GM23338 (cell line): ENCODE results near the gene RAB3A. TPM values are rescaled to one million over a fixed set of nuclear protein-coding genes. Genes with fewer than 3 reads are reported as not detected.

ENCODE experiments used
- ATAC-seq: fragments of 200-7000 bp; cut with Tn5 transposase; 3 replicates; pipeline ENCODE4 v1.9.1; 2020
- DNase-seq: peaks from one replicate; pipeline ENCODE4 v3.0.0-alpha.2; 2015; ENCODE audit warnings: low spot score
- H2AFZ ChIP-seq: fragments of 200-600 bp; sonication (generic); 2 replicates; pipeline ENCODE4 v1.8.0; 2016; ENCODE audit warnings: antibody characterized with exemption, mild to moderate bottlenecking, moderate library complexity
- H3F3A ChIP-seq: fragments of 200-600 bp; sonication (generic); replicated peaks from 2 replicates; pipeline ENCODE4 v1.8.0; 2017; ENCODE audit warnings: antibody characterized with exemption, mixed run types, low read depth
- H3K27ac ChIP-seq: fragments of 200-600 bp; sonication (generic); 2 replicates; pipeline ENCODE4 v1.6.1; 2016; ENCODE audit warnings: low read depth
- H3K27me3 ChIP-seq: fragments of 200-600 bp; sonication (generic); 2 replicates; pipeline ENCODE4 v1.8.0; 2016; ENCODE audit warnings: mild to moderate bottlenecking, mixed run types, moderate library complexity; ENCODE audit not compliant: insufficient read depth
- H3K36me3 ChIP-seq: fragments of 200-600 bp; sonication (generic); 2 replicates; pipeline ENCODE4 v1.8.0; 2016; ENCODE audit warnings: mild to moderate bottlenecking; ENCODE audit not compliant: insufficient read depth
- H3K4me1 ChIP-seq: fragments of 200-600 bp; sonication (generic); 2 replicates; pipeline ENCODE4 v1.8.0; 2016; ENCODE audit warnings: mild to moderate bottlenecking, moderate library complexity; ENCODE audit not compliant: insufficient read depth
- H3K4me2 ChIP-seq: fragments of 200-600 bp; sonication (generic); 2 replicates; pipeline ENCODE4 v1.7.1; 2017; ENCODE audit warnings: mixed run types
- H3K4me3 ChIP-seq: fragments of 200-600 bp; sonication (generic); 2 replicates; pipeline ENCODE4 v1.6.1; 2016; ENCODE audit warnings: mixed run types
- H3K79me2 ChIP-seq: fragments of 200-600 bp; sonication (generic); replicated peaks from 2 replicates; pipeline ENCODE4 v1.8.0; 2017; ENCODE audit warnings: mild to moderate bottlenecking; ENCODE audit not compliant: insufficient read depth
- H3K9me2 ChIP-seq: fragments of 200-600 bp; sonication (generic); 2 replicates; pipeline ENCODE4 v1.8.0; 2017; ENCODE audit not compliant: insufficient read depth
- H4K20me1 ChIP-seq: fragments of 200-600 bp; sonication (generic); replicated peaks from 2 replicates; pipeline ENCODE4 v1.8.0; 2017; ENCODE audit warnings: mild to moderate bottlenecking; ENCODE audit not compliant: insufficient read depth
- H3K27ac Mint-ChIP-seq: 2 replicates; pipeline ENCODE4 v1.8.0; 2020; ENCODE audit warnings: inconsistent platforms, mild to moderate bottlenecking, moderate library complexity, mixed read lengths
- H3K27me3 Mint-ChIP-seq: 3 replicates; pipeline ENCODE4 v1.8.0; 2022; ENCODE audit warnings: low read depth, mild to moderate bottlenecking, moderate library complexity, mixed read lengths, inconsistent platforms; ENCODE audit not compliant: insufficient read depth, poor library complexity
- H3K36me3 Mint-ChIP-seq: 3 replicates; pipeline ENCODE4 v1.8.0; 2021; ENCODE audit warnings: low read depth, mild to moderate bottlenecking, inconsistent platforms, moderate library complexity, mixed read lengths
- H3K4me1 Mint-ChIP-seq: 3 replicates; pipeline ENCODE4 v1.8.0; 2020; ENCODE audit warnings: mild to moderate bottlenecking, inconsistent platforms, mixed read lengths
- H3K4me3 Mint-ChIP-seq: 3 replicates; pipeline ENCODE4 v1.8.0; 2021; ENCODE audit warnings: moderate library complexity, mild to moderate bottlenecking, inconsistent platforms, mixed read lengths
- H3K9me3 Mint-ChIP-seq: 3 replicates; pipeline ENCODE4 v1.8.0; 2020; ENCODE audit warnings: moderate library complexity, mild to moderate bottlenecking, inconsistent platforms, mixed read lengths
- CREB1 ChIP-seq: fragments of 250-450 bp; sonication (Bioruptor Pico); IDR thresholded peaks from 2 replicates; pipeline ENCODE4 v1.5.0; 2020; ENCODE audit warnings: low read depth, mild to moderate bottlenecking, moderate library complexity
- EZH2 ChIP-seq: fragments of 200-600 bp; sonication (generic); IDR thresholded peaks from one replicate; pipeline ENCODE4 v1.8.0; 2017; ENCODE audit warnings: antibody characterized with exemption, mild to moderate bottlenecking, low read depth; ENCODE audit not compliant: unreplicated experiment
- EZH2phosphoT487 ChIP-seq: fragments of 200-600 bp; sonication (generic); IDR thresholded peaks from one replicate; pipeline ENCODE4 v1.8.1; 2018; ENCODE audit warnings: antibody characterized with exemption; ENCODE audit not compliant: unreplicated experiment
- JUNB ChIP-seq: IDR thresholded peaks from one replicate; pipeline ENCODE4 v1.6.1; 2016; ENCODE audit warnings: antibody characterized with exemption; ENCODE audit not compliant: unreplicated experiment
- NANOG ChIP-seq: IDR thresholded peaks from 2 replicates; pipeline ENCODE4 v1.6.1; 2016; ENCODE audit warnings: antibody characterized with exemption, borderline replicate concordance
- POLR2AphosphoS5 ChIP-seq: IDR thresholded peaks from 2 replicates; pipeline ENCODE4 v1.6.1; 2016; ENCODE audit warnings: antibody characterized with exemption, low read depth
- STAT1 ChIP-seq: IDR thresholded peaks from one replicate; pipeline ENCODE4 v1.6.1; 2016; ENCODE audit warnings: antibody characterized with exemption; ENCODE audit not compliant: unreplicated experiment
- ZNF114 ChIP-seq: fragments of 250-450 bp; sonication (Bioruptor Pico); IDR thresholded peaks from 2 replicates; pipeline ENCODE4 v1.5.0; 2020; ENCODE audit warnings: mild to moderate bottlenecking, moderate library complexity
- ZNF331 ChIP-seq: fragments of 250-450 bp; sonication (Bioruptor Pico); IDR thresholded peaks from 2 replicates; pipeline ENCODE4 v1.5.0; 2020; ENCODE audit warnings: low read depth, mild to moderate bottlenecking, moderate library complexity
- polyA plus RNA-seq: library from polyadenylated mRNA; unstranded; fragments of >200 nt; fragmentation: Nextera tagmentation; extraction: Ambion mirVana; gene quantifications from 2 replicates; pipeline ENCODE4 v1.2.1, GENCODE V29; 2016
- total RNA-seq: library from RNA; depleted of rRNA; stranded (reverse); fragments of >200 nt; shearing (Covaris generic); gene quantifications from 2 replicates; pipeline ENCODE4 v1.2.3, GENCODE V29; 2014
- TF ChIP-seq, protein P1 (sequence below): IDR thresholded peaks from one replicate; pipeline ENCODE4 v1.6.1; 2018; ENCODE audit warnings: antibody characterized with exemption; ENCODE audit not compliant: unreplicated experiment
- TF ChIP-seq, protein P2 (sequence below), 2 experiments: fragments of 200-600 bp in 1 of 2; sonication (generic) in 1 of 2; conservative IDR thresholded peaks; 2 replicates each; pipeline versions ENCODE4 v1.5.1 to v1.6.1; 2016 to 2017; ENCODE audit warnings: antibody characterized with exemption in 2 of 2, low read depth in 2 of 2, mild to moderate bottlenecking in 2 of 2, moderate library complexity in 1 of 2
- TF ChIP-seq, protein P3 (sequence below): IDR thresholded peaks from 2 replicates; pipeline ENCODE4 v1.6.1; 2016; ENCODE audit warnings: antibody characterized with exemption

RAB3A gene
- total and polyA plus RNA-seq, 2 experiments from 2014 or later = 9.7 to 20.3 TPM

DNA sequence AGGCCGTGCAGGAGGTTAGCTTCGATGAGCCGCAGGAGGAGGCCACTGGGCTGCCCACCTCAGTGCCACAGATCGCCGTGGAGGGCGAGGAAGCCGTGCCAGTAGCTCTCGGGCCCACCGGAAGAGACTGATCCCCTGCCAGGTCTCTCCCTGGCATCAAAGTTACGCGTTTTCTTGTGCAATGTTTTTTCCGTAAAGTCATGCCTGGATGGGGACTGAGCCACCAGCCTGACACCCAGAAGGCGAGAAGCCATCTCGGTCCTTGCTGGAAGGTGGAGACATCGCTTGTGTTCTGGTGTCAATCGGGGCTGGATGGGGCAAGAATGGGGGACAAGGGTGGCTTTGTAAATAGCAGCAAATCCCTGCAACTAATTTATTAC is 54.3 kb downstream of the RAB3A start:
- no peak overlapping the region for H3K4me3 ChIP-seq
- H3K4me1 ChIP-seq = peaks cover 5% of the 10 kb centered on the region; the same call in 1 of the 2 replicates
- H3K4me1 Mint-ChIP-seq = peaks cover 13% of the 10 kb centered on the region
- H3F3A ChIP-seq = peaks cover 12% of the 10 kb centered on the region; the same call in 1 of the 2 replicates
- H4K20me1 ChIP-seq = peaks cover under 1% of the 10 kb centered on the region
- H3K36me3 Mint-ChIP-seq = peaks cover 15% of the 10 kb centered on the region
- H3K27ac Mint-ChIP-seq = no peak overlapping the region
- no peaks in the 10 kb centered on the region for H3K9me3 Mint-ChIP-seq
- no peak overlapping the region for H2AFZ ChIP-seq
- no peaks in the 10 kb centered on the region for H3K36me3 ChIP-seq
- peaks cover 5% of the 10 kb centered on the region for H3K79me2 ChIP-seq
- no peak for DNase-seq
- no peak overlapping the region for H3K4me3 Mint-ChIP-seq
- H3K27me3 Mint-ChIP-seq = peaks cover 2% of the 10 kb centered on the region
- no peaks in the 10 kb centered on the region for H3K27me3 ChIP-seq
- no peaks in the 10 kb centered on the region for H3K9me2 ChIP-seq
- no peak overlapping the region for H3K4me2 ChIP-seq
- TF ChIP-seq ZNF114 (CRISPR knock-in tag) (no peak), EZH2phosphoT487 (no peak), ZNF331 (no peak), CREB1 (no peak)
- no peak for ATAC-seq
- H3K27ac ChIP-seq = no peak overlapping the region

DNA sequence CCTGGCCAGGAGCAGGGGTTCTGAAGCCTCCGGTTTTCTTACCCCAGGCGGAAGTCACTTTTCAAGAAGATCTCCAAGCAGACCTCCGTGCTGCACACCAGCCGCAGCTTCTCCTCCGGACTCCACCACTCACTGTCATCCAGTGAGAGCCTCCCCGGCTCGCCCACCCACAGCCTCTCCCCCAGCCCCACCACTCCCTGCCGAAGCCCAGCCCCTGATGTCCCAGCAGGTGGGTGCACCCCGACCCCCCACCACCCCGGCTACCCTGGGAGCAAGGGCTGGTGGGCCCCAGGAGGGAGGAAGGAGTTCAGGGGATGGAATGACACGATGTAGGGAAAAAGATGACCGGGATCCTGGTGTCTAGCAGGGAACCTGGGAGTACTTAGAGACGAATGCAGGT is 56.4 kb downstream of the RAB3A start:
- Mint-ChIP-seq H3K4me3 (no peak overlapping the region), H3K27ac (no peak overlapping the region), H3K9me3 (no peaks in the 10 kb centered on the region), H3K27me3 (peaks cover 2% of the 10 kb centered on the region), H3K36me3 (peaks cover 17% of the 10 kb centered on the region), H3K4me1 (peaks cover 5% of the 10 kb centered on the region; the same call in 2 of the 3 replicates)
- no peak overlapping the region for H2AFZ ChIP-seq
- H3K27ac ChIP-seq = no peak overlapping the region
- no peak overlapping the region for H3K4me2 ChIP-seq
- no peaks in the 10 kb centered on the region for H3K9me2 ChIP-seq
- no peaks in the 10 kb centered on the region for H3K27me3 ChIP-seq
- ATAC-seq (no peak), DNase-seq (no peak)
- no peaks in the 10 kb centered on the region for H3K79me2 ChIP-seq
- 0 out of 2 replicates have a peak, but pooled peaks cover 3% of the 10 kb centered on the region for H3F3A ChIP-seq
- no peak overlapping the region for H3K4me3 ChIP-seq
- H3K36me3 ChIP-seq = no peaks in the 10 kb centered on the region; the same call in 1 of the 2 replicates
- no peaks in the 10 kb centered on the region for H4K20me1 ChIP-seq
- peaks cover 5% of the 10 kb centered on the region; the same call in 1 of the 2 replicates for H3K4me1 ChIP-seq
- TF ChIP-seq EZH2phosphoT487 (no peak), NANOG (no peak), JUNB (no peak), POLR2AphosphoS5 (no peak), ZNF331 (no peak), CREB1 (no peak), ZNF114 (CRISPR knock-in tag) (no peak), STAT1 (no peak), EZH2 (no peak)
- TF ChIP-seq, protein P1, sequence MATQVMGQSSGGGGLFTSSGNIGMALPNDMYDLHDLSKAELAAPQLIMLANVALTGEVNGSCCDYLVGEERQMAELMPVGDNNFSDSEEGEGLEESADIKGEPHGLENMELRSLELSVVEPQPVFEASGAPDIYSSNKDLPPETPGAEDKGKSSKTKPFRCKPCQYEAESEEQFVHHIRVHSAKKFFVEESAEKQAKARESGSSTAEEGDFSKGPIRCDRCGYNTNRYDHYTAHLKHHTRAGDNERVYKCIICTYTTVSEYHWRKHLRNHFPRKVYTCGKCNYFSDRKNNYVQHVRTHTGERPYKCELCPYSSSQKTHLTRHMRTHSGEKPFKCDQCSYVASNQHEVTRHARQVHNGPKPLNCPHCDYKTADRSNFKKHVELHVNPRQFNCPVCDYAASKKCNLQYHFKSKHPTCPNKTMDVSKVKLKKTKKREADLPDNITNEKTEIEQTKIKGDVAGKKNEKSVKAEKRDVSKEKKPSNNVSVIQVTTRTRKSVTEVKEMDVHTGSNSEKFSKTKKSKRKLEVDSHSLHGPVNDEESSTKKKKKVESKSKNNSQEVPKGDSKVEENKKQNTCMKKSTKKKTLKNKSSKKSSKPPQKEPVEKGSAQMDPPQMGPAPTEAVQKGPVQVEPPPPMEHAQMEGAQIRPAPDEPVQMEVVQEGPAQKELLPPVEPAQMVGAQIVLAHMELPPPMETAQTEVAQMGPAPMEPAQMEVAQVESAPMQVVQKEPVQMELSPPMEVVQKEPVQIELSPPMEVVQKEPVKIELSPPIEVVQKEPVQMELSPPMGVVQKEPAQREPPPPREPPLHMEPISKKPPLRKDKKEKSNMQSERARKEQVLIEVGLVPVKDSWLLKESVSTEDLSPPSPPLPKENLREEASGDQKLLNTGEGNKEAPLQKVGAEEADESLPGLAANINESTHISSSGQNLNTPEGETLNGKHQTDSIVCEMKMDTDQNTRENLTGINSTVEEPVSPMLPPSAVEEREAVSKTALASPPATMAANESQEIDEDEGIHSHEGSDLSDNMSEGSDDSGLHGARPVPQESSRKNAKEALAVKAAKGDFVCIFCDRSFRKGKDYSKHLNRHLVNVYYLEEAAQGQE = no peak
- TF ChIP-seq, protein P2, sequence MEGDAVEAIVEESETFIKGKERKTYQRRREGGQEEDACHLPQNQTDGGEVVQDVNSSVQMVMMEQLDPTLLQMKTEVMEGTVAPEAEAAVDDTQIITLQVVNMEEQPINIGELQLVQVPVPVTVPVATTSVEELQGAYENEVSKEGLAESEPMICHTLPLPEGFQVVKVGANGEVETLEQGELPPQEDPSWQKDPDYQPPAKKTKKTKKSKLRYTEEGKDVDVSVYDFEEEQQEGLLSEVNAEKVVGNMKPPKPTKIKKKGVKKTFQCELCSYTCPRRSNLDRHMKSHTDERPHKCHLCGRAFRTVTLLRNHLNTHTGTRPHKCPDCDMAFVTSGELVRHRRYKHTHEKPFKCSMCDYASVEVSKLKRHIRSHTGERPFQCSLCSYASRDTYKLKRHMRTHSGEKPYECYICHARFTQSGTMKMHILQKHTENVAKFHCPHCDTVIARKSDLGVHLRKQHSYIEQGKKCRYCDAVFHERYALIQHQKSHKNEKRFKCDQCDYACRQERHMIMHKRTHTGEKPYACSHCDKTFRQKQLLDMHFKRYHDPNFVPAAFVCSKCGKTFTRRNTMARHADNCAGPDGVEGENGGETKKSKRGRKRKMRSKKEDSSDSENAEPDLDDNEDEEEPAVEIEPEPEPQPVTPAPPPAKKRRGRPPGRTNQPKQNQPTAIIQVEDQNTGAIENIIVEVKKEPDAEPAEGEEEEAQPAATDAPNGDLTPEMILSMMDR (conservative IDR thresholded peaks at IDR 0.05; ENCODE audit: low read depth in 2 of 2) = no peak
- TF ChIP-seq, protein P3, sequence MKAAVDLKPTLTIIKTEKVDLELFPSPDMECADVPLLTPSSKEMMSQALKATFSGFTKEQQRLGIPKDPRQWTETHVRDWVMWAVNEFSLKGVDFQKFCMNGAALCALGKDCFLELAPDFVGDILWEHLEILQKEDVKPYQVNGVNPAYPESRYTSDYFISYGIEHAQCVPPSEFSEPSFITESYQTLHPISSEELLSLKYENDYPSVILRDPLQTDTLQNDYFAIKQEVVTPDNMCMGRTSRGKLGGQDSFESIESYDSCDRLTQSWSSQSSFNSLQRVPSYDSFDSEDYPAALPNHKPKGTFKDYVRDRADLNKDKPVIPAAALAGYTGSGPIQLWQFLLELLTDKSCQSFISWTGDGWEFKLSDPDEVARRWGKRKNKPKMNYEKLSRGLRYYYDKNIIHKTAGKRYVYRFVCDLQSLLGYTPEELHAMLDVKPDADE = no peak
